NCI-H1105 treated with DMSO at 0.1 percent for 48 hours (cell line): ENCODE results near the gene CDH23.

Experiments
- DNase-seq: peaks from one replicate; lab custom pipeline; 2025; lab: John Stamatoyannopoulos, UW

CDH23 gene

GRCh38 chr10:71392791-71393781 lies 3.6 kb upstream of the CDH23 start:
- no peak for DNase-seq

- DNase-seq = no peak
Observed at GRCh38 chr10:71393841-71394475, 2.8 kb upstream of the CDH23 start.

DNA sequence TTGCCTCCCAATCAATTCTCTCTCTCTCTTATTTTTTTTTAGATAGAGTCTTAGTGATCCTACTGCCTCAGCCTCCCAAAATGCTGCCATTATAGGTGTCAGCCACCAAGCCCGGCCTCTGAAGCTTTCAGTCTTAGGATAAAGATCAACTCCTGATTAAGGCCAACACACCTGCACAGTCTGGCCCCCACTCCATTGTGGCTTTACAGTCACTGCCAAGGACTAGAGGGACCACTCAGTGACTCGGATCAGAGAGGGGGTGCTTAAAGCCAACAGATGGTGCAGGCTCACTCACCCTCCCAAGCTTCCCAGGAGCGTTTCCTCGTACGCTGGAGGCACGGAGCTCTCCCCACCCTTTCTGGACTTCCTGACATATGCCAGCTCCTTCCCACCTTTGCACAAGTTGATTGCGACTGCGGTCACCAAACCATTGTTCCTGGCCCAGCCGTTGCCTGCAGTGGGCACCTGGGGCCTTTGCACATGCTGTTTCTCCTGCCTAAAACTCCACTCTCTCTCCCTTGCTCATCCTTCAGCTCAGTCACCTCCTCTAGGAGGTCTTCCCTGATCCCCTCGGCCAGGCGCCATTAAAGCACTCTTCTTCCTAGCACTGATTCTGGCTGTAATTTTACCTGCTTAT lies 1.7 kb upstream of the CDH23 start:
- DNase-seq = no peak

DNA sequence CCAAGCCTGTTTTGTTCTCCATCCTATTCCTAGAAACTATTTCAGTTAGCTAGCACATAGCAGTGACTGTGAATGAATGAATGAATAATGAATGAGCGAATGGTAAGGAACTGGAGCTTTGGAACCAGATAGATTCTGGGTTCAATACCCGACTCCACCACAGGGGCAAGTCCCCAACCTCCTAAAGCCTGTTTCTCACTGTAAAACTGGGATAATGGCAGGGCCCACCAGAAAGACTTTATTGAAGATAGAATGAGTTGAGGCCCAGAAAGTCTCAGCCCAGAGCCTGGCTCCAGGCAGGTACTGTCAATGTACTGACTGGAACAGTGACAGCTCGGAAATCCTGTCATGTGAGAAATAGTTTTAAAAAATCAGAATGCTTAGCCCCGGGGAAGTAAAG lies 1.1 kb upstream of the CDH23 start:
- no peak for DNase-seq

GRCh38 chr10:71396084-71396710 lies 523 bp upstream of the CDH23 start:
- peak; percentile 70 for DNase-seq

- no peak for DNase-seq
Observed at GRCh38 chr10:71397296-71398212, 834 bp downstream of the CDH23 start.

GRCh38 chr10:71398976-71399375 lies 2.3 kb downstream of the CDH23 start:
- no peak for DNase-seq

- DNase-seq = no peak
Observed at GRCh38 chr10:71399946-71400345, 3.2 kb downstream of the CDH23 start.

- no peak for DNase-seq
Observed at GRCh38 chr10:71401056-71401455, 4.3 kb downstream of the CDH23 start.

- DNase-seq = no peak
Observed at GRCh38 chr10:71402005-71402404, 5.3 kb downstream of the CDH23 start.

DNA sequence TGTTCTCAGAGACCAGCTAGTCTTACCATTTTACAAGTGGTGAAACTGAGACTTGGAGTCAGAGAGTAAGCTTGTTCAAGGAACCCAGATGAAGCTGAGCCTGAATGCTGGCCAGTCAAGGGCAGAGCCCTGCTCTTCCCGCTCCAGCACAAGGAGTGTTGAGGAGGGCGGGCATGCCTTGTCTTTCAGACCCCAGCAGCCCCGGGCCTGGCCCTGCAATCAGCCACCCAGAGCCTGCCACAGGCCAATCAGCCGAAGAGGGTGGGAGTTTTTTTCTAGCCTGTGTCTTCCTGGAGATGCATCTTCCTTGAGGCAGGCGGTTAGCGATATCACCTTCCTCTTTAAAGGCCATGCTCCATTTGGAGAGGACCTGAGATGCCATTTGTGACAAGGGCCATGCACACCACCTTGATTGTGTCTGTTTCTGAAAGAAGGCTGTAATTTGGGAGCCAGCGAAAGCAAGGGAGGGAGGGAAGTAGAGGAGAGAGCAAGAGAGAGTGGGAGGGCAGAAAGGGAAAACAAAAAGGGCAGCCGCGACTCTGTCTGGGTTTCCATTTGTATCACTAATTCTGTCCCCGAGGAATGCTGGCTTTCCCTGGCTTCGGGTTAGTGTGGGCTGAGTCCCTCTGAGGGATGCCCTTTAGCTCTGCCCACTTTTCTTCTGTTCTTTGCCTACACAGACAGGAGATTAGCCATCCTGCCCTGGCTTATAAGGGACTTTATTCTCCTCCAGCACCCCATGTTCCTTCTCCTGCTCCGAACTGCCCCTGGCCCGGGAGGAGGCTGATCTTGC lies 8.0 kb downstream of the CDH23 start:
- no peak for DNase-seq

DNA sequence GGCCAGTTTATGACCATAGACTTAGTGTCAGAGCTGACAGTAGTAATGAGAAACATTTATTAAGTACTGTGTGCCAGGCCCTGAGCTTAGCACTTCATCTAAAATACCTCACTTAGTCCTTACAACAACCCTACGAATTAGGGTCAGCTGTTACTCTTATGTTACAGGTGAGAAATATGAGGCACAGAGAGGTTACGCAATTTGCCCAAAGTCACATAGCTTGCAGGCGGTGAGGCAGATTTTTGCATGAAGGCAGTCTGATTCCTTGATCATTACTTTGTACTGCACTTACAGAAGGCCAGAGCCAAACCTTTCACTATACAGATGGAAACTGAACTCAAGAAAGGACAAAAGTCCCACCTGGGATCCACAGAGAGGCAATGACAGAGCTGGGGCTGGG lies 10.2 kb downstream of the CDH23 start:
- no peak for DNase-seq

DNA sequence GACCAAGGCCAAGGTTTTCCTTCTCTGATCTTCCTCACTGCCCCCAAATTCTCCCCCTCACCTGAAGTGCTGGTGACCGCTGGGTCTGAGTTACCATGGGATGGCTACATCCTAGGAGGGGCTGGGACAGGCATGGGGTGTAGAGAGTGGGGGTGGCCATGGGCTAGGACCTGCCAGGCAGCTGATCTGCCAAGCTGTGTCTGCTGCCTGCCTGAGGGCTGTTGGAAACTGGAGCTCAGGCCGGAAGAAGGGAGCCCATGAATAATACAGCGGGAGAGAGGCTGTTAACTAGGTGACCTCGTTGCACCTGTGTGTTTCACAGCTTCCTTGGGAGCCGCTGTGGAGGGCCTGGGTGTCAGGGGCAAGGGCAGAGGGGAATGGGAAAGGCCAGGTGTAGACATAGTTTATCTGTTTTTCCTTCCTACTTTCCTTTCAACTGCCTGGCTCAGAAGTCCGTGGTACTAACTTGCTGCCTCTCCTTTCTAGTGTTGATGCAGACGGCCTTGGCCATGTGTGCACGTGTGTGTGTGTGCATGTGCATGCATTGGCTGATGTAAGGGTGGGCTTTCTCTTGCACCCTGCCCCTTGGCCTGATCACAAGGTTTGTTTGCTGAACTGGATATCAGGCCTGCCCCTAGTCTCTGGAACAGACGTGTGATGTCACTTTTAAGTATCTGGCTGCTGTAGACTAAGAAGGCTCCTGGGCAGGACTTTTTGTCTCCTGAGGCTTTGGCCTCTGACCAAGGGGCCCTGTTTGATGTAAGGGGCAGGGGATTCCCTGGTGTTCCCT lies 11.9 kb downstream of the CDH23 start:
- no peak for DNase-seq

DNA sequence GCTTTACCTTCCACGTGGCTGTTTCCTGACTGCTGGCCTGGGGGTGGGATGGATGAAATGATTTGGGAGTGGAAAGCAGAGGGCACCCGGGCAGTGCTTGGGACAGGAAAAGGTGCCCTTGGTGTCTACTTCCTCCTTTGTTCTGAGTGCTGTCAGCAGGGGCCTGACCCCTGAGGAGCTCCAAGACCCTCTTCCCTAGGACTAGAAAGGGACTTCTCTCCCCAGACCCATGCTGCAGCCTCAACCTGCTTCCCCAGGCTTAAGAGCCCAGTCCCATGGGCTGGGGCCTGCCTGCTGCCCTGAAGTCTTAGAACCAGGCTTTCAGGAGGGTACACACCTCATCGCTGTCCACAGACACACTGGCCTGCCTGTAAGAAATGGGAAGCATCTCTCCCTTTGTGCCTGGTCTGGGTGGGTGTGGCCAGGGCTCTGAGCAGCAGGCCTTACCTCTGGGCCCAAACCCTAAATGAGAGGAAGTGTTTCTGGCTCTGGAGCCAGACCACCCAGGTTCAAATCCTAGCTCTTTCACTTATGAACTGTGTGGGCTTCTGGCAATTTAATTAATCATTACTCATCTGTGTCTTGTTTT lies 12.9 kb downstream of the CDH23 start:
- DNase-seq = no peak

- no peak for DNase-seq
Observed at GRCh38 chr10:71413581-71413980, 16.9 kb downstream of the CDH23 start.

- DNase-seq = no peak
Observed at GRCh38 chr10:71414359-71414758, 17.6 kb downstream of the CDH23 start.

GRCh38 chr10:71419002-71419540 lies 22.4 kb downstream of the CDH23 start:
- no peak for DNase-seq

- DNase-seq = no peak
Observed at GRCh38 chr10:71419750-71420149, 23.0 kb downstream of the CDH23 start.

GRCh38 chr10:71421075-71421434 lies 24.3 kb downstream of the CDH23 start:
- no peak for DNase-seq
